GM21737 (cell line): Measurements from ENCODE around the gene PTDSS2.
"Not testable (repeated sequence)": the region's sequence is repeated elsewhere in the genome, so short reads cannot be mapped to it uniquely, and the experiment has no call there.

ENCODE experiments used
- ATAC-seq: cut with Tn5 transposase; IDR thresholded peaks from one replicate; pipeline ENCODE4 v1.9.1; 2021; ENCODE audit warnings: mild to moderate bottlenecking, moderate library complexity; ENCODE audit not compliant: unreplicated experiment

PTDSS2 gene

GRCh38 chr11:429931-430456 is 20.1 kb upstream of the PTDSS2 start:
- no peak for ATAC-seq

DNA sequence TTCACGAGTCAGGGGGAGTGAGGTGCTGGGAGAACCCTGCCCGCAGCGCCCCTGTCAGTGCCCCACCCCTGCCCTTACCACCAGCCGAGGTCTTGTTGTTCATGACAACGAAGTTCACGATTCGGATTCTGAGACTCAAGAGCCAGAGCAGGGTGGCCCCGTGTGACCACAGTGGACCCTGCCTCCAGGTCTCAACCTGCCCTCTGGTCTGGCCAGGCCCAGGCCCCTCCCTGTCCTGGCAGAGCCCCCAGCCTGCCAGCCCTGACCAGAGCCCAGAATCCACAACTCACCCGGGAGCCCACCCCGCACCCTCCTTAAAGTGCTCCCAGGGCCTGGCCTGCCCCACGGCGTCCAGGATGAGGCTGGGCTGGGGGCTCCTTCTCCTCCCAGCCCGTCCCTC is 18.2 kb upstream of the PTDSS2 start:
- no peak for ATAC-seq

DNA sequence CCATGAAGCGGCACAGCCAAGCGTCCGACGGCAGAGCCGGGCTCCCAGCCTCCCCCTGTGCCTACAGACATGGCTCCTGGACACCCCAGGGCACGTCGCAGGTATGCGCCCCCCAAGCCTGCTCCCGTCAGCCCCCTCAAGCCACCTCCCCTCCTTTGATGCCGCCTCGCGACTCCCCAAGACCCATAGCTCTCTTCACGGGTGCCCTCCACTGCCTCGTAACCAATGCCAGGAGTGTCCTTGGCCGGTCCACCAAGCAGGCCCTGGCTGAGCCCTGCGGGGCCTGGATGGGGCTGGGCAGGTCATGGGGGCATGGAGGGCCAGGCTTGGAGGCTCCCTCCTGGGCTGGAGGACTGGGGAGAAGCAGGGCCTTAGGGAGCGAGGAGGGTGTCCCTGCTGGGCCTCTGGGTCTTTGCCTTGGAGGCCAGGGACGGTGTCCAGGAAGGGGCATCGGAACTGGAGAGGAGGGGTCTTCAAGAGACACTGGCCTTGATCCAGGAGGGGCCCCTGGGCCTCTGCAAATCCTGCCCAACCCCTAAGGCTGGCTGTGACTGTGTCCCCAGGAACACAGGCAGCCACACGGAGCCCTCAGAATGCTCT is 17.5 kb upstream of the PTDSS2 start:
- no peak for ATAC-seq

DNA sequence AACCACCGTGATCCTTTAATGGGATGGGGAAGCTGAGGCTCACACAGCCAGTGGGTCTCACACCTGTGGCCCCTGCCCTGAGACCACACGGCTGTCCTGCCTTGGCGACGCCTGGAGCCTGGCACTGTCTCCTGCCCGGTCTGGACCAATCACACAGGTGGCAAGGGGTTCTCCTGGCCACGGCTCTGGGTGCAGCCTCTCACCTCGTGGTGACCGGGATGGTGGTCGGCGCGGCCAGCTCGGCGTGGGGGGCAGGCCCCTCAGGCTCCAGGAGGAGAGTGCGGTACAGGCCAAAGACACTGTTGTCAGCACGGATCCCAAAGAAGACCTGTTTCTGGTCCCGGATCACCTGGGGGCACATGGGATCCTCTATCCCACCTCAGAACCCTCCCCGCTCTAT is 17.0 kb upstream of the PTDSS2 start:
- no peak for ATAC-seq

DNA sequence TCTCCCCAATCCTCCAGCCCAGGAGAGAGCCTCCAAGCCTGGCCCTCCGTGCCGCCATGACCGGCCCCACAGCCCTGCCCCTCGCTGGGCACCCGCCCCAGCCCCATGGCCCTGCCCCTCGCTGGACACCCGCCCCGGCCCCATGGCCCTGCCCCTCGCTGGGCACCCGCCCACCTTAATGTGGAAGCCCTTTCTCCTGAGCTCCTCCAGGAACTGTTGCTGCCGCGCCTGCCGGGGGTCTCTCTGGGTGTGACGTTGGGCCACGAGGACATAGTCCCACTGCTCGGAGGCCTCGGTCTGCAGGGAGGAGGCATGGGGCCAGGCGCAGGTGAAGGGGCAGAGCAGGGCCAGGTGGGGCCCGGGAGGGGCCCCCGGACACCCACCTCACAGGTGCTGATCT is 16.4 kb upstream of the PTDSS2 start:
- ATAC-seq: no peak

DNA sequence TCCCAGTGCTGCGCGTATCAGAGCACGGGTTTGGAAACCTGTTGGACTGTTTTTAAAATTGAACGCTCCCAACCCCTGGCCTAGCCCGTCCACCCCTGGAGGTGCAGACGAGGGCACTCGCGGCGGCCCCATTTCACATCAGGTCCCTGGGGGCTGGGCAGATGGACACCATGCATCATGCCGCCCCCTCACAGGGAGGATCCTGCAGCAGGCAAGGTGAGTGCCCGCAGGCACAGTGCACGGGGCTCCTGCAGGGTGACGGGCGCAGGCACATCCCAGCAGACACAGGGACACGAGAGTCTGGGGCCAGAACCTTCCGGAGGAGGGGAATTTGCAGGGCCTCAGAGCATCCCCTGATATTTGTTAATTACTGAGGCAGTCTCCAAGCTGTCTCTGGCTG is 15.6 kb upstream of the PTDSS2 start:
- ATAC-seq: no peak

DNA sequence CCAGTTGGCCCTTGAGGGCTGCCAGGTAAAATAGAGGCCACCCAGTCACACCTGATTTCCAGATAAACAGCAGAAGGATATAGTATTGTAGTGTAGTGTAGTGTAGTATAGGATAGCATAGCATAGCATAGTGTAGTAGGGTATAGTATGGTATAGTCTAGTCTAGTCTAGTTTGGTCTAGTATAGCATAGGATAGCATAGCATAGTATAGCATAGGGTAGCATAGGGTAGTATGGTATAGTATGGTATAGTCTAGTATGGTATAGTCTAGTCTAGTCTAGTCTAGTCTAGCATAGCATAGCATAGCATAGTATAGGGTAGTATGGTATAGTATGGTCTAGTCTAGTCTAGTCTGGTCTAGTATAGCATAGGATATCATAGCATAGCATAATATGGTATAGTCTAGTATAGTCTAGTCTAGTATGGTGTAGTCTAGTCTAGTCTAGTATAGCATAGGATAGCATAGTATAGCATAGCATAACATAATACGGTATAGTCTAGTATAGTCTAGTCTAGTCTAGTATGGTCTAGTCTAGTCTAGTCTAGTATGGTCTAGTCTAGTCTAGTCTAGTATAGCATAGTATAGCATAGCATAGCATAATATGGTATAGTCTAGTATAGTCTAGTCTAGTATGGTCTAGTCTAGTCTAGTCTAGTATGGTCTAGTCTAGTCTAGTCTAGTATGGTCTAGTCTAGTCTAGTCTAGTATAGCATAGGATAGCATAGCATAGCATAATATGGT is 14.9 kb upstream of the PTDSS2 start:
- not testable (repeated sequence) for ATAC-seq

DNA sequence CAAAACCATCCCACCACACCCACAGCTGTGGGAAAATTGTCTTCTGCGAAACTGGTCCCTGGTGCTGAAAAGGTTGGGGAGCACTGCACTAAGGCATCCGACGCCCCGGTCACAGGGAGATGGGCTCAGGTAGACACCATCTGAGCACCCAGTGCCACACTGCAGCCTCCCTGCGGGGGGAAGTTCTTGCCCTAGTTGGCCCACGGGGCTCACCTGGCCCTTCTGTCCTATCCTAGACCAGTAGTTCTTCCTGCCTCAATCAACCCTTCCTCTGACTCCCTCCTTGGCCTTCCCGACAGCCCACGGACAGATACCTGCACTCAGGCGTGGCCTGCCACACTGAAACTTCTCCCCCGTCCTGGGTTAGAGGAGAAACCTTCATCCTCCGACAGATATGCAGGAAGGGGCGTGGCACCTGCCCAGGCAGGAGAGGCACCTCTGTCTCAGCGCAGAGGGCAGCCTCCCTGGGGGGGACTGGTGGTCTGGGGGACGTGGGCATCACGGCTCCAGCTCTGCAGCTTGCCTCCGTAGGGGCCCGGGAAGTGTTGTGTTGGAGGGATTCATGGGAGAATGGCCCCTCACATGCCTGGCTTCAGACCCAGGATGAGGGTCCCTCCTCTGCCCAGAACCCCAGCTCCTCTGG is 12.7 kb upstream of the PTDSS2 start:
- no peak for ATAC-seq

- no peak for ATAC-seq
Observed at GRCh38 chr11:438101-438844, 11.8 kb upstream of the PTDSS2 start.

DNA sequence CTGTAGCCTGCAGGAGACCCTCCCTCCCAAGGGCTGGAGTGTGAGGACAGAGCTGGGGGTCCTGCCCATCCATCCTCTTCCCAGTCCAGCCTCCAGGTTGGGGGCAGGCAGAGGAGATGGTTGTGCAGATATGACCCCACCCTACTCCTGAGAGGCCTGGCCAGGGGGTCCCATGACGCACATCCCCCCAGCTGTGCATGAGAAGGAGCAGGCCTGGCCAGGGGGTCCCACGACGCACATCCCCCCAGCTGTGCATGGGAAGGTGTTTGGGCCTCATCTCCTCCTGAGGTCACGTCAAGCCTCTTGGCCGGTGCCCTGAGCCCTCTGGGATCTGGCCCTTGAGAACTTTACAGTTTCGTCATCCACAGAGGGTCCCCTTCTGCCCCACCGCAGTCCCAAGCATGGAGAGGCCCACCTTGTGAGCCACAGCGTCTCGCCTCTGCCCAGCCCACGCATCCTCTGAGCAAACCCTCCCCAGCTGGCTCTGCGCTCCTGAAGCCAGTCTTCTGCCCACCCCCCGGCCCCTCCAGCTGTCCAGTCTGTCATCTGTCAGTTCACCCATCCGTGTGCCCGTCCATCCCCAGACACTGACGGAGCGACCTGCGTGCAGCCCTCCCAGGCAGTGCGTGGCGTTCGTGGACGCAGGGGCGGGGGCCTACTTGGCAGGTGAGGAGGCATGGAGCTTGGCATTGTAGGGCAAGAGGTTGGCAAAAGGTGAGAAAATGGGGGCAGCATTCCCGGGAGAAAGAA is 10.6 kb upstream of the PTDSS2 start:
- no peak for ATAC-seq

DNA sequence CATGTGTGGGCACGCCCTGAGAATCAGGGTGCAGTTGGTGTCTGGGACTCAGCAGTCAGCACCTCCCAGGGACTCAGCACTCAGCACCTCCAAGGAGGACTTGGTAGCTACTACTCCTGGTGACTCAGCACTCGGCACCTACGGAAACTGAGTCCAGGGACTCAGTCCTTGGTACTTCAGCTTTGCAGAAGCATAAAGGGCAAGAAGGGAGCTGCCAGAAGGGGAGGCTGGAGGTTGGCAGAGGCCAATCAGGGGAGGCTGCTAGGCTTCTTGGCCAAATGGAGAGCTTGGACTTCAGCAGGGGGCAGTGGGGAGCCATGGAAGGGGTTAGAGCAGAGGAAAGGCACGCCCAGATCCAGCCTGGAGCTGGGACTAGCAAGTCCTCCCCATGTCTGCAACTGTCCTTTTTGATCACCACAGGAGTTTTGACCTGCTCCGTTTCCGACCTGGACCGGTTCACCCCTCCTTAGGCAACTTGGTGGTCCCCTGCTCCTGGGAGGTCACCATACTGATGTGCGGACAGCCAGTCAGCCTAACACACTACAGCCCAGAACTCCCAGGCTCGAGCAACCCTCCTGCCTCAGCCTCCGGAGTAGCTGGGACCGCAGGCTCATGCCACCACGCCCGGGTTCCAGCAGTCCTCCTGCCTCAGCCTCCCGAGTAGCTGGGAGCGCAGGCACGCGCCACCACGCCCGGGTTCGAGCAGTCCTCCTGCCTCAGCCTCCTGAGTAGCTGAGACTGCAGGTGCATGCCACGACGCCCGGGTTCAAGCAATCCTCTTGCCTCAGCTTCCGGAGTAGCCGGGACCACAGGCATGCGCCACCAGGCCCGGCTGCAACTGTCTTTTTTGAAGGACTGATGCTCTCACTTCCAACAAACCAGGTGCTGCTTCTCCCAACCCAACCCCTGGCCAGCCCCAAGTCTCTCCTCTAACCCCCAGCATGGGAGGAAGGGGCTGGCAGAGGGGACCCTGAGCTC is 9.7 kb upstream of the PTDSS2 start:
- ATAC-seq: no peak

GRCh38 chr11:441043-441417 is 9.0 kb upstream of the PTDSS2 start:
- no peak for ATAC-seq

GRCh38 chr11:441418-442274 is 8.4 kb upstream of the PTDSS2 start, which contains the start of gene ANO9:
ANO9 (minus strand) TSS chr11:442011; CDS start chr11:441926, 85 bp downstream.
- ATAC-seq: peak; percentile 68

- ATAC-seq: no peak
Observed at GRCh38 chr11:442611-443081, 7.4 kb upstream of the PTDSS2 start.

DNA sequence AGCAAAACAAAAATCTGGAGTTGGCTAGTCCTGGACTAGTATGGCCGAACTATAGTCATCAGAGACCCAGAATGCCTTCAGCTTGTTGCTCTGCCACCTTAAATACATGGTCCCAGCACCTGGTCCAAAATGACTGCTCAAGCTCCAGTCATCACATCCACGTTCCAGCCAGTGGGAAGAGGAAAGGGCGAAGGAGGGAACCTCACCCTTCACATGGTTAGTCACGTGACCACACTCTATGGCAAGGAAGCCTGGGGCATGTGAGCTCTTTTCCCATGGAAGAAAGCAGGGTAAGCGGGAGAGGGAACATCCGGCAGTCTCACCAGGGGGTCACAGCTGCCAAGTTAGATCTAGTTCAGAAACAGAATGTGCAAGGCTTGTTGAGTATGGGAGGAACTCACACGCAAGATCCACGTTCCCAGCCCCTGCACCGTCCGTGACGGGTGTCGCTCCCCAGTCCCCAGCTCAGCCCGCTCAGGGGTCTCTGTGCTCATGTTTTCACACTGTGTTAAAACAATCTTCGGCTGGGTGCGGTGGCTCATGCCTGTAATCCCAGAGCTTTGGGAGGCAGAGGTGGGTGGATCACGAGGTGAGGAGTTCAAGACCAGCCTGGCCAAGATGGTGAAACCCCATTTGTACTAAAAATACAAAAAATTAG is 6.4 kb upstream of the PTDSS2 start:
- no peak for ATAC-seq

DNA sequence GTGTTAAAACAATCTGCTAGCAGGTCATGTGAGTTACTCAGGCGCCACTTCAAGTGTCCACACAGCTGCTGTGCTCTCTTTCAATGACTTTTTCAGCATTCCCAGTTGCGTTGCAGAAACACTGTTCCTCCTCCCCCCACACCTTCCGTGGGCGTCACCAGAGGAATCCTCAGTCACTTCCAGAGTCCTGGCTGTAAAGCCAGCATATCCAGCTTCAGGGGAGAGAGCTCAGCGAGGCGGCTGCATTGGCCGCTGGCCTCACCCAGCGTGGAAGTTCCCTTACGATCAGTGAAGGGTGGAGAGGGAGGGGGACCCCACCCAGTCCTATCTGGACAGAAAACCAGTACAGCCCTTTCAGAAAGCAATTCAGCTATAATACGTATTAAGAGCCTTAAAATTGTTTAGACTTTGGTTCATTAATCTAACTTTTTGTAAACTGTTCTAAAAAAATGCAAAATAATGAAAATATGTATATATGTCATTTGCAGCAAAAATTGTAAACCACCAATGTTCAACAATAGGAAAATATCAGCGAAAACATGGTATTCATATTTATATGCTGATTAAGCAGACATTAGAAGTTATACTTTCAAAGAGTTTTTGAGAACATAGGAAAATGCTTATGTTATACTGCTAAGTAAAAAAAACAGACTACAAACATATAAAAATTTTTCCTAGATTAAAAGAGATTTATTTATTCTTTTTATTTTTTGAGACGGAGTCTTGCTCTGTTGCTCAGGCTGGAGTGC is 5.5 kb upstream of the PTDSS2 start:
- no peak for ATAC-seq
